ENCODE measurements around the gene CENPU.
"Not testable (repeated sequence)": the region's sequence is repeated elsewhere in the genome, so short reads cannot be mapped to it uniquely, and the experiment has no call there.

CENPU gene

GRCh38 chr4:184660978-184661377, 72.9 kb downstream of the CENPU start:
- no peak for DNase-seq

GRCh38 chr4:184657820-184658219, 76.1 kb downstream of the CENPU start:
- DNase-seq, result not testable (repeated sequence)

GRCh38 chr4:184657144-184657543, 76.8 kb downstream of the CENPU start:
- DNase-seq, result no peak

GRCh38 chr4:184655889-184656869, 77.7 kb downstream of the CENPU start:
- no peak for DNase-seq

GRCh38 chr4:184653650-184654049, 80.2 kb downstream of the CENPU start:
- DNase-seq, result no peak

GRCh38 chr4:184652681-184653080, 81.2 kb downstream of the CENPU start:
- not testable (repeated sequence) for DNase-seq

- DNase-seq, result no peak
Measured at GRCh38 chr4:184651899-184652298, 82.0 kb downstream of the CENPU start.

- DNase-seq, result no peak
Measured at GRCh38 chr4:184649971-184650855, 83.7 kb downstream of the CENPU start.

- DNase-seq, result peak; percentile 95
Measured at GRCh38 chr4:184649026-184649970, 84.6 kb downstream of the CENPU start, which contains the start of the genes CASP3 and PRIMPOL. CASP3 (minus strand) TSS chr4:184649447; CDS start chr4:184638453, 10,994 bp downstream. PRIMPOL (plus strand) TSS chr4:184649738; CDS start chr4:184657141, 7,403 bp downstream.

- DNase-seq, result no peak
Measured at GRCh38 chr4:184648313-184649025, 85.4 kb downstream of the CENPU start.

- DNase-seq, result no peak
Measured at GRCh38 chr4:184648054-184648312, 85.9 kb downstream of the CENPU start.

GRCh38 chr4:184647266-184648053, 86.4 kb downstream of the CENPU start:
- DNase-seq, result no peak

- DNase-seq, result no peak
Measured at GRCh38 chr4:184645904-184646610, 87.8 kb downstream of the CENPU start.

- no peak for DNase-seq
Measured at GRCh38 chr4:184644553-184645307, 89.2 kb downstream of the CENPU start.

All from NCI-H510A (cell line).